Nephron (organoid): ENCODE results near the gene TGM2.
"Not testable (repeated sequence)": the region's sequence is repeated elsewhere in the genome, so short reads cannot be mapped to it uniquely, and the experiment has no call there.

ENCODE experiments used
- H3K27ac Mint-ChIP-seq, 3 experiments: 2 replicates each; pipeline ENCODE4 v1.8.0; 2020; ENCODE audit warnings: mixed read lengths in 3 of 3, mild to moderate bottlenecking in 2 of 3, moderate library complexity in 1 of 3
- H3K27me3 Mint-ChIP-seq: 2 replicates; pipeline ENCODE4 v1.8.0; 2021; ENCODE audit warnings: low read depth, mild to moderate bottlenecking, moderate library complexity, mixed read lengths
- H3K36me3 Mint-ChIP-seq: 2 replicates; pipeline ENCODE4 v1.8.0; 2020; ENCODE audit warnings: low read depth, mixed read lengths
- H3K4me1 Mint-ChIP-seq: 2 replicates; pipeline ENCODE4 v1.8.0; 2020; ENCODE audit warnings: mixed read lengths
- H3K4me3 Mint-ChIP-seq, 3 experiments: 2 replicates each; pipeline ENCODE4 v1.8.0; 2020; ENCODE audit warnings: mild to moderate bottlenecking in 3 of 3, mixed read lengths in 3 of 3, moderate library complexity in 2 of 3
- H3K9me3 Mint-ChIP-seq: 2 replicates; pipeline ENCODE4 v1.8.0; 2020; ENCODE audit warnings: mixed read lengths
- TF ChIP-seq, protein P1 (sequence below), 3 experiments: fragments of 200-600 bp; sonication (generic); IDR thresholded peaks; one replicate each; pipeline ENCODE4 v1.5.0; 2021; ENCODE audit warnings: antibody characterized with exemption in 3 of 3; ENCODE audit not compliant: unreplicated experiment in 3 of 3

The TGM2 gene

GRCh38 chr20:38106461-38106860 is 58.6 kb downstream of the TGM2 start:
- no peaks in the 10 kb centered on the region for H3K27me3 Mint-ChIP-seq

DNA sequence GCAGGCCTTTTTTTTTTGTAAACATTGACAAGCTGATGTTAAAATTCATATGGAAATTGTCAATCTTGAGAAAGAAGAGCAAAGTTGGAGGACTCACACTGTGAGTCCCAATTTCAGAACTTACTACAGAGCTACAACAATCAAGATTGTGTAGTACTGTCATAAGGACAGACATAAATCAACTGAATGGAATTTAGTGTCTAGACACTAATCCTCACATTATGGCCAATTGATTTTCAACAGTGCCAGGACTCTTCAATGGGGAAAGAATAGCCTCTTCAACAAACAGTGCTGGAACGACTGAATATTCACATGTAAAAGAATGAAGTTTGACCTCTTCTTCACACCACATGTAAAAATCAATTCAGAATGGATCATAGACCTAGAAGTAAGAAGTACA is 60.8 kb downstream of the TGM2 start:
- Mint-ChIP-seq H3K27me3 (no peaks in the 10 kb centered on the region), H3K4me1 (peaks cover 31% of the 10 kb centered on the region), H3K4me3 (no peak overlapping the region), H3K36me3 (peaks cover 14% of the 10 kb centered on the region), H3K9me3 (peaks cover 29% of the 10 kb centered on the region), H3K27ac (peak overlapping the region in 2 of 3 experiments; percentile 19 to 75)
- TF ChIP-seq, protein P1, sequence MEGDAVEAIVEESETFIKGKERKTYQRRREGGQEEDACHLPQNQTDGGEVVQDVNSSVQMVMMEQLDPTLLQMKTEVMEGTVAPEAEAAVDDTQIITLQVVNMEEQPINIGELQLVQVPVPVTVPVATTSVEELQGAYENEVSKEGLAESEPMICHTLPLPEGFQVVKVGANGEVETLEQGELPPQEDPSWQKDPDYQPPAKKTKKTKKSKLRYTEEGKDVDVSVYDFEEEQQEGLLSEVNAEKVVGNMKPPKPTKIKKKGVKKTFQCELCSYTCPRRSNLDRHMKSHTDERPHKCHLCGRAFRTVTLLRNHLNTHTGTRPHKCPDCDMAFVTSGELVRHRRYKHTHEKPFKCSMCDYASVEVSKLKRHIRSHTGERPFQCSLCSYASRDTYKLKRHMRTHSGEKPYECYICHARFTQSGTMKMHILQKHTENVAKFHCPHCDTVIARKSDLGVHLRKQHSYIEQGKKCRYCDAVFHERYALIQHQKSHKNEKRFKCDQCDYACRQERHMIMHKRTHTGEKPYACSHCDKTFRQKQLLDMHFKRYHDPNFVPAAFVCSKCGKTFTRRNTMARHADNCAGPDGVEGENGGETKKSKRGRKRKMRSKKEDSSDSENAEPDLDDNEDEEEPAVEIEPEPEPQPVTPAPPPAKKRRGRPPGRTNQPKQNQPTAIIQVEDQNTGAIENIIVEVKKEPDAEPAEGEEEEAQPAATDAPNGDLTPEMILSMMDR (IDR thresholded peaks at IDR 0.05; ENCODE audit: unreplicated experiment in 3 of 3): no peak

More at GRCh38 chr20:38106461-38106860, 58.6 kb downstream of the TGM2 start:
- Mint-ChIP-seq H3K36me3 (no peaks in the 10 kb centered on the region), H3K4me3 (no peak overlapping the region), H3K9me3 (peaks cover 11% of the 10 kb centered on the region), H3K4me1 (peaks cover 52% of the 10 kb centered on the region), H3K27ac (peak overlapping the region in 1 of 3 experiments; percentile 25)
- TF ChIP-seq, protein P1 (IDR thresholded peaks at IDR 0.05; ENCODE audit: unreplicated experiment in 3 of 3): no peak

- not testable (repeated sequence) for H3K27me3 Mint-ChIP-seq, H3K27ac Mint-ChIP-seq, H3K4me3 Mint-ChIP-seq
- peaks cover 14% of the 10 kb centered on the region for H3K36me3 Mint-ChIP-seq
- H3K4me1 Mint-ChIP-seq: peaks cover 19% of the 10 kb centered on the region
- H3K9me3 Mint-ChIP-seq: peaks cover 34% of the 10 kb centered on the region
Measured at GRCh38 chr20:38102206-38102605, 62.9 kb downstream of the TGM2 start.

- peaks cover 21% of the 10 kb centered on the region for H3K36me3 Mint-ChIP-seq
- peaks cover 13% of the 10 kb centered on the region for H3K4me1 Mint-ChIP-seq
- H3K9me3 Mint-ChIP-seq: peaks cover 30% of the 10 kb centered on the region
- no peak overlapping the region for H3K4me3 Mint-ChIP-seq
- TF ChIP-seq, protein P1 (IDR thresholded peaks at IDR 0.05; ENCODE audit: unreplicated experiment in 3 of 3): no peak
- H3K27me3 Mint-ChIP-seq: no peaks in the 10 kb centered on the region
- H3K27ac Mint-ChIP-seq: no peak overlapping the region
Measured at GRCh38 chr20:38098952-38099351, 66.1 kb downstream of the TGM2 start.

- TF ChIP-seq, protein P1 (IDR thresholded peaks at IDR 0.05; ENCODE audit: unreplicated experiment in 3 of 3): no peak
- H3K4me3 Mint-ChIP-seq: no peak overlapping the region
- peaks cover 34% of the 10 kb centered on the region for H3K4me1 Mint-ChIP-seq
- no peaks in the 10 kb centered on the region for H3K27me3 Mint-ChIP-seq
- peak overlapping the region; percentile 42 to 71 (median 44) for H3K27ac Mint-ChIP-seq
- peaks cover 13% of the 10 kb centered on the region for H3K9me3 Mint-ChIP-seq
- peaks cover 27% of the 10 kb centered on the region for H3K36me3 Mint-ChIP-seq
Measured at GRCh38 chr20:38095017-38095686, 69.9 kb downstream of the TGM2 start.

DNA sequence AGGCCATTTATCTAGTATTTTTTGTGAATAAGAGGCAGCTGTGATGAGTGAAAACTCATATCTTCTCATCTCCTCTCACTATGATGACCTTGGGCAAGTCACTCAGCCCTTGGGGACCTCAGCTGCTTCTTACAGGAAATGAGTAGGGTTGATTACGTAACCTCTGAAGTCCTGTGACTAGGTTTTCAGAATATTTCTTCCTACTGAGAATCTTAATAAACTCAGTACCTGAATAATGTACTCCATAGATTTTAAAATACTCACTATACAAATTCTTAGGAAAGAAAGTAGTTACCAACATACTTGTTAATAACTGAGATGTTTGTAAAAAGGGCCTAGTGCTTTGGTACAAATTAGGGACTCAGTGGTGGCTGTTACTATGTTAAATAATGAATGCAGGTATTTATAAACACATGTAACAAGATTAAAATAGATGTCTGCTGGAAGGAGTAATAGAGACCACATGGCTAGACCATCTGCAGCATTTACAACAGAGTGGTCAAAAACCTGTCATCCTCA is 70.6 kb downstream of the TGM2 start:
- H3K27ac Mint-ChIP-seq: peak overlapping the region in 2 of 3 experiments; percentile 44 to 71
- H3K4me3 Mint-ChIP-seq: no peak overlapping the region
- TF ChIP-seq, protein P1 (IDR thresholded peaks at IDR 0.05; ENCODE audit: unreplicated experiment in 3 of 3): no peak
- peaks cover 25% of the 10 kb centered on the region for H3K36me3 Mint-ChIP-seq
- H3K9me3 Mint-ChIP-seq: peaks cover 6% of the 10 kb centered on the region
- H3K27me3 Mint-ChIP-seq: no peaks in the 10 kb centered on the region
- peaks cover 34% of the 10 kb centered on the region for H3K4me1 Mint-ChIP-seq
